Glutamatergic neuron (in vitro differentiated cells): ENCODE data around the gene DTNB. TPM values are rescaled to one million over a fixed set of nuclear protein-coding genes. Genes with fewer than 3 reads are reported as not detected.

Experiments used
- DNase-seq: peaks from one replicate; pipeline ENCODE4 v3.0.0; 2022
- H3K27ac Mint-ChIP-seq: one replicate; pipeline ENCODE4 v1.8.0; 2020; ENCODE audit warnings: mild to moderate bottlenecking, mixed read lengths, inconsistent platforms; ENCODE audit not compliant: unreplicated experiment
- H3K27me3 Mint-ChIP-seq: one replicate; pipeline ENCODE4 v1.8.0; 2020; ENCODE audit warnings: mild to moderate bottlenecking, moderate library complexity, mixed read lengths, inconsistent platforms; ENCODE audit not compliant: unreplicated experiment
- H3K36me3 Mint-ChIP-seq: one replicate; pipeline ENCODE4 v1.8.0; 2020; ENCODE audit warnings: mild to moderate bottlenecking, mixed read lengths, inconsistent platforms; ENCODE audit not compliant: unreplicated experiment
- H3K4me1 Mint-ChIP-seq: one replicate; pipeline ENCODE4 v1.8.0; 2020; ENCODE audit warnings: mild to moderate bottlenecking, low read depth, mixed read lengths, inconsistent platforms; ENCODE audit not compliant: unreplicated experiment
- H3K4me3 Mint-ChIP-seq: one replicate; pipeline ENCODE4 v1.8.0; 2020; ENCODE audit warnings: mild to moderate bottlenecking, mixed read lengths, inconsistent platforms; ENCODE audit not compliant: unreplicated experiment
- H3K9me3 Mint-ChIP-seq: one replicate; pipeline ENCODE4 v1.8.0; 2020; ENCODE audit warnings: mild to moderate bottlenecking, moderate library complexity, mixed read lengths, inconsistent platforms; ENCODE audit not compliant: unreplicated experiment
- CTCF ChIP-seq: fragments of 200-600 bp; sonication (generic); IDR thresholded peaks from one replicate; pipeline ENCODE4 v1.5.0; 2021; ENCODE audit not compliant: partially characterized antibody, unreplicated experiment
- total RNA-seq: library from RNA; stranded (reverse); fragmentation: NEBNext Ultra II Directional; extraction: Animal tissue kit (Norgen Biotek cat#: 25700); gene quantifications from one replicate; pipeline ENCODE4 v1.2.1, GENCODE V29; 2021; ENCODE audit not compliant: unreplicated experiment

DTNB gene
- total RNA-seq, 1 donor from 2014 or later = 41.7 TPM

- H3K27ac Mint-ChIP-seq = no peak overlapping the region
- peaks cover 2% of the 10 kb centered on the region for H3K9me3 Mint-ChIP-seq
- H3K4me3 Mint-ChIP-seq = no peak overlapping the region
- H3K36me3 Mint-ChIP-seq = no peaks in the 10 kb centered on the region
- no peak for TF ChIP-seq CTCF
- no peak for DNase-seq
- H3K27me3 Mint-ChIP-seq = no peaks in the 10 kb centered on the region
- peaks cover 17% of the 10 kb centered on the region for H3K4me1 Mint-ChIP-seq
Observed at GRCh38 chr2:25546852-25547251, 126.5 kb downstream of the DTNB start.

- Mint-ChIP-seq H3K27ac (no peak overlapping the region), H3K9me3 (peaks cover 2% of the 10 kb centered on the region), H3K4me3 (no peak overlapping the region), H3K36me3 (no peaks in the 10 kb centered on the region), H3K27me3 (no peaks in the 10 kb centered on the region), H3K4me1 (peaks cover 19% of the 10 kb centered on the region)
- TF ChIP-seq CTCF = no peak
- no peak for DNase-seq
Observed at GRCh38 chr2:25545899-25546298, 127.5 kb downstream of the DTNB start.

GRCh38 chr2:25544445-25544844 lies 128.9 kb downstream of the DTNB start:
- TF ChIP-seq CTCF = no peak
- peaks cover 4% of the 10 kb centered on the region for H3K9me3 Mint-ChIP-seq

GRCh38 chr2:25543939-25544338 lies 129.4 kb downstream of the DTNB start:
- peaks cover 4% of the 10 kb centered on the region for H3K9me3 Mint-ChIP-seq
- H3K4me1 Mint-ChIP-seq = peaks cover 28% of the 10 kb centered on the region
- H3K27me3 Mint-ChIP-seq = no peaks in the 10 kb centered on the region
- H3K4me3 Mint-ChIP-seq = no peak overlapping the region
- DNase-seq = no peak
- no peak overlapping the region for H3K27ac Mint-ChIP-seq
- no peak for TF ChIP-seq CTCF
- H3K36me3 Mint-ChIP-seq = no peaks in the 10 kb centered on the region

More at GRCh38 chr2:25544445-25544844, 128.9 kb downstream of the DTNB start:
- Mint-ChIP-seq H3K4me3 (no peak overlapping the region), H3K27me3 (no peaks in the 10 kb centered on the region), H3K36me3 (no peaks in the 10 kb centered on the region), H3K27ac (no peak overlapping the region), H3K4me1 (peaks cover 26% of the 10 kb centered on the region)
- no peak for DNase-seq

GRCh38 chr2:25541378-25541777 lies 132.0 kb downstream of the DTNB start:
- no peak overlapping the region for H3K4me3 Mint-ChIP-seq
- peaks cover 2% of the 10 kb centered on the region for H3K27me3 Mint-ChIP-seq
- H3K9me3 Mint-ChIP-seq = peaks cover 8% of the 10 kb centered on the region
- peak overlapping the region; percentile 48 for H3K27ac Mint-ChIP-seq
- DNase-seq = no peak
- H3K36me3 Mint-ChIP-seq = no peaks in the 10 kb centered on the region
- TF ChIP-seq CTCF = no peak
- peaks cover 26% of the 10 kb centered on the region for H3K4me1 Mint-ChIP-seq
